PC-3 (cell line): ENCODE results near the gene TRABD2A. TPM values are rescaled to one million over a fixed set of nuclear protein-coding genes. Genes with fewer than 3 reads are reported as not detected.

Source experiments
- ATAC-seq: fragments of 200-7000 bp; cut with Tn5 transposase; 2 replicates; pipeline ENCODE4 v1.9.1; 2020; ENCODE audit warnings: mild to moderate bottlenecking, moderate library complexity
- BruUV-seq: library from RNA; stranded (reverse); fragments of 400-500 nt; replicated peaks from 2 replicates; lab custom pipeline; 2021; lab: Mats Ljungman, UMichigan
- CTCF ChIA-PET: fragments of 300-600 bp; sonication (Branson Sonifier 250); formaldehyde crosslinking; loops from one replicate; lab custom pipeline; 2022; ENCODE audit warnings: antibody characterized with exemption; lab: Charles Lee
- POLR2A ChIA-PET: fragments of 300-600 bp; sonication (Branson Sonifier 250); formaldehyde crosslinking; loops from one replicate; lab custom pipeline; 2022; ENCODE audit warnings: antibody characterized with exemption; ENCODE audit not compliant: unreplicated experiment; lab: Charles Lee
- DNase-seq: peaks from one replicate; pipeline ENCODE4 v3.0.0-alpha.2; 2015
- H2AFZ ChIP-seq: fragments of 300-600 bp; sonication (generic); 2 replicates; pipeline ENCODE4 v1.6.0; 2016; ENCODE audit warnings: antibody characterized with exemption, low read length
- H3F3A ChIP-seq: fragments of 300-600 bp; sonication (generic); one replicate; pipeline ENCODE4 v1.6.0; 2017; ENCODE audit warnings: antibody characterized with exemption, low read length, control low read depth, mild to moderate bottlenecking; ENCODE audit not compliant: unreplicated experiment
- H3K27ac ChIP-seq: fragments of 300-600 bp; sonication (generic); 2 replicates; pipeline ENCODE4 v1.5.1; 2016; ENCODE audit warnings: mild to moderate bottlenecking, low read length
- H3K27me3 ChIP-seq: fragments of 300-600 bp; sonication (generic); 2 replicates; pipeline ENCODE4 v1.6.1; 2016; ENCODE audit warnings: low read length, mixed read lengths
- H3K36me3 ChIP-seq: fragments of 300-600 bp; sonication (generic); 2 replicates; pipeline ENCODE4 v1.6.1; 2016; ENCODE audit warnings: low read depth, mixed run types, low read length, mixed read lengths
- H3K4me1 ChIP-seq: fragments of 300-600 bp; sonication (generic); 2 replicates; pipeline ENCODE4 v1.5.1; 2016; ENCODE audit warnings: low read length; ENCODE audit not compliant: insufficient read depth
- H3K4me2 ChIP-seq: fragments of 300-600 bp; sonication (generic); 2 replicates; pipeline ENCODE4 v1.6.0; 2016; ENCODE audit warnings: low read length
- H3K4me3 ChIP-seq: fragments of 300-600 bp; sonication (generic); 2 replicates; pipeline ENCODE4 v1.5.1; 2016; ENCODE audit warnings: mild to moderate bottlenecking, low read length, mixed read lengths
- H3K79me2 ChIP-seq: fragments of 300-600 bp; sonication (generic); 2 replicates; pipeline ENCODE4 v1.6.1; 2017; ENCODE audit warnings: low read length, mixed read lengths
- H3K9ac ChIP-seq: fragments of 300-600 bp; sonication (generic); 2 replicates; pipeline ENCODE4 v1.6.0; 2016; ENCODE audit warnings: mild to moderate bottlenecking, low read length
- H3K9me2 ChIP-seq: fragments of 300-600 bp; sonication (generic); replicated peaks from 2 replicates; pipeline ENCODE4 v1.6.1; 2016; ENCODE audit warnings: mixed run types, low read length, mixed read lengths
- H3K9me3 ChIP-seq: fragments of 300-600 bp; sonication (generic); 2 replicates; pipeline ENCODE4 v1.6.1; 2016; ENCODE audit warnings: low read length, mixed read lengths
- H4K20me1 ChIP-seq: fragments of 300-600 bp; sonication (generic); 2 replicates; pipeline ENCODE4 v1.6.1; 2016; ENCODE audit warnings: low read length, mixed read lengths
- EZH2 ChIP-seq: fragments of 300-600 bp; sonication (generic); IDR thresholded peaks from one replicate; pipeline ENCODE4 v1.6.1; 2017; ENCODE audit warnings: antibody characterized with exemption, mild to moderate bottlenecking, low read length; ENCODE audit not compliant: unreplicated experiment
- EZH2phosphoT487 ChIP-seq: fragments of 300-600 bp; sonication (generic); IDR thresholded peaks from 2 replicates; pipeline ENCODE4 v1.6.1; 2018; ENCODE audit warnings: mild to moderate bottlenecking, antibody characterized with exemption, low read length, borderline replicate concordance
- intact Hi-C: fragments of 100-400 bp; cut with micrococcal nuclease; formaldehyde crosslinking; loops from 2 replicates; pipeline ENCODE4 v1.9.0; 2023
- total RNA-seq: library from RNA; depleted of rRNA; stranded (reverse); fragments of >200 nt; gene quantifications from 2 replicates; pipeline ENCODE4 v1.2.3, GENCODE V29; 2014
- TF ChIP-seq, protein P1 (sequence below): fragments of 300-600 bp; sonication (generic); conservative IDR thresholded peaks from 2 replicates; pipeline ENCODE4 v1.5.1; 2017; ENCODE audit warnings: antibody characterized with exemption, low read depth, mild to moderate bottlenecking, low read length

Gene TRABD2A
- total RNA-seq, 1 experiment from 2014 or later: 2.0 TPM

DNA sequence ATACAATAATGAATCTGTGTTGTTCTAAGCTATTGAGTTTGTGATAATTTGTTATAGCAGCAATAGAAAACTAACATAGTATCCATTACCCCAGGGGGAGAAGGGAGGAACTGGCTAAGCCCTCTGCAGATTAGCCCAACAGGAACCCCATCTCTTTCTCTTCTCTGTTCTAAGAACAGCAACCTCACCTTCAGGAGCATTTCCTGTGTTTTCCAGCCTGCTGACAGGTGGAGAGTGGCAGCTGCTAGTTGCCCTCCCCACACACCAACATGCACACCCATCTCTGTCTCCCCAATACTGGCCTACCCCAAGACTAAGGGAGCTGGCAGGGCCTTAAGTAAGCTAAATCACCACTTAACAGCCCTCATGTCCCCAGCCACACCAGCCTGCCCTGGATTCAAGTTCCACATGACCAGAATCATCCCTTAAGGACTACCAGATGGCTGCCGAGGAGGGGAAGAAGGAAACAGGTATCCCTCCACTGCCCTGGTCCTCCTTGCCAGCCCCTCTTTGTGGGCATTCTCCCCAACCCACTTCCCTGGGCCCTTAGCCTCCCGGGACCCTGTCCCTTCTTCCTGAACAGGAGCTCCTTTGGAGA, 52.8 kb downstream of the TRABD2A start:
- Histone ChIP-seq H3K9me2 (no peaks in the 10 kb centered on the region), H3K9ac (no peak overlapping the region), H3K4me1 (no peaks in the 10 kb centered on the region), H2AFZ (no peak overlapping the region), H3K9me3 (no peaks in the 10 kb centered on the region), H3K79me2 (no peaks in the 10 kb centered on the region), H3K27me3 (peaks cover 17% of the 10 kb centered on the region; the same call in 1 of the 2 replicates), H3K4me3 (no peak overlapping the region), H3K4me2 (no peak overlapping the region), H3K36me3 (no peaks in the 10 kb centered on the region), H3K27ac (no peak overlapping the region), H3F3A (no peaks in the 10 kb centered on the region), H4K20me1 (no peaks in the 10 kb centered on the region)
- CTCF ChIA-PET: no interaction called here
- intact Hi-C loops: no loop called here
- TF ChIP-seq, protein P1, sequence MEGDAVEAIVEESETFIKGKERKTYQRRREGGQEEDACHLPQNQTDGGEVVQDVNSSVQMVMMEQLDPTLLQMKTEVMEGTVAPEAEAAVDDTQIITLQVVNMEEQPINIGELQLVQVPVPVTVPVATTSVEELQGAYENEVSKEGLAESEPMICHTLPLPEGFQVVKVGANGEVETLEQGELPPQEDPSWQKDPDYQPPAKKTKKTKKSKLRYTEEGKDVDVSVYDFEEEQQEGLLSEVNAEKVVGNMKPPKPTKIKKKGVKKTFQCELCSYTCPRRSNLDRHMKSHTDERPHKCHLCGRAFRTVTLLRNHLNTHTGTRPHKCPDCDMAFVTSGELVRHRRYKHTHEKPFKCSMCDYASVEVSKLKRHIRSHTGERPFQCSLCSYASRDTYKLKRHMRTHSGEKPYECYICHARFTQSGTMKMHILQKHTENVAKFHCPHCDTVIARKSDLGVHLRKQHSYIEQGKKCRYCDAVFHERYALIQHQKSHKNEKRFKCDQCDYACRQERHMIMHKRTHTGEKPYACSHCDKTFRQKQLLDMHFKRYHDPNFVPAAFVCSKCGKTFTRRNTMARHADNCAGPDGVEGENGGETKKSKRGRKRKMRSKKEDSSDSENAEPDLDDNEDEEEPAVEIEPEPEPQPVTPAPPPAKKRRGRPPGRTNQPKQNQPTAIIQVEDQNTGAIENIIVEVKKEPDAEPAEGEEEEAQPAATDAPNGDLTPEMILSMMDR: no peak
- TF ChIP-seq EZH2 (no peak), EZH2phosphoT487 (no peak)
- ATAC-seq: no peak
- POLR2A ChIA-PET: no interaction called here
- no TSS peak for BruUV-seq
- no peak for DNase-seq

DNA sequence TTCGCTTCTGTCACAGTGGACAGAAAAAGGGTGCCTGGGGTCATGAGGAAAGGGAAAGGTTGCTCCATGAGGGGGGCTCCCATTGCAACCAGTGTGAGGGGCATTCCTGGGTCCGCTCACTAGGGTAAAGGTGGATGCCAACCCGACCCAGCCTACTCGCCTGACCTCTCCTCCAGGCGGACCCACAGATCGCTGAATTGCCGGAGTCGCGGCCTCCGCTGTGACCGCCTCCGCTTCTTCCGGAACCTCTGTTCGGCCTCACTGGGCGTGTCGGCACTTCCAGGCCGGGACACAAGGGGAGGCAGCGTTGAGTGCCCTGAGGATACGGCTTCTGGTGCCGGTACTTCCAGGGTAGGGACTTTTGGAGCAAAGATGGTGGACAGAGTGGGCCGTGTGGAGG, 57.1 kb downstream of the TRABD2A start:
- H3K9me2 ChIP-seq: no peaks in the 10 kb centered on the region
- no peak overlapping the region for H2AFZ ChIP-seq
- TF ChIP-seq EZH2phosphoT487 (no peak), EZH2 (no peak)
- TF ChIP-seq, protein P1: no peak
- no TSS peak for BruUV-seq
- no peaks in the 10 kb centered on the region for H3K36me3 ChIP-seq
- no peak overlapping the region for H3K4me3 ChIP-seq
- no peak overlapping the region for H3K27ac ChIP-seq
- ATAC-seq (no peak), DNase-seq (no peak)
- H3K27me3 ChIP-seq: peaks cover 26% of the 10 kb centered on the region; the same call in 1 of the 2 replicates
- ChIA-PET CTCF (no interaction called here), POLR2A (interaction anchor here (0.6 kb wide), 1 partner anchor 308 kb away, joined by 6 read pairs; no protein-coding TSS in a partner anchor)
- no peak overlapping the region for H3K4me2 ChIP-seq
- no peaks in the 10 kb centered on the region for H3K79me2 ChIP-seq
- H3F3A ChIP-seq: no peaks in the 10 kb centered on the region
- intact Hi-C loops: no loop called here
- H4K20me1 ChIP-seq: no peaks in the 10 kb centered on the region
- no peaks in the 10 kb centered on the region for H3K9me3 ChIP-seq
- no peaks in the 10 kb centered on the region for H3K4me1 ChIP-seq
- H3K9ac ChIP-seq: no peak overlapping the region

DNA sequence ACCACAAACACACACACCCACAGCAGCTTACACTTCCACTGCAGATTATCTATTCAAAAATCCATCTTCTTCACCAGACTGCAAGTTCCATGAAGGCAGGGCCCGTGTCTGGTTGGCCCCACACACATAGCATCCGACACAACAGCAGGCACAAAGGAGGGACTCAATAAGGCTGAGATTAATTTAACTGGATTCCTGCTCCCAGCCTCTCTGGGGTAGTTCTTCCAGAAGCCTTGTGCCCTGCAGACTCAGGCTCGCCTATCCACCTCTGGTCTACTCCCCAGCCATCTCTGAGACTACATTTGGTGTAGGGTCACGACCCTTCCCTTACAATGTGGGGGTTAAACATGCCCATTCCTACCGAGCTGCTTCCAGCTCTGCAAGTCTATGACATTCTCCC, 57.7 kb downstream of the TRABD2A start:
- ChIA-PET CTCF (no interaction called here), POLR2A (no interaction called here)
- H3K9ac ChIP-seq: no peak overlapping the region
- H3F3A ChIP-seq: no peaks in the 10 kb centered on the region
- peaks cover 22% of the 10 kb centered on the region; the same call in 1 of the 2 replicates for H3K27me3 ChIP-seq
- H3K79me2 ChIP-seq: no peaks in the 10 kb centered on the region
- intact Hi-C loops: no loop called here
- BruUV-seq: no TSS peak
- no peak overlapping the region for H3K4me2 ChIP-seq
- no peak overlapping the region for H2AFZ ChIP-seq
- no peak overlapping the region for H3K4me3 ChIP-seq
- TF ChIP-seq, protein P1: no peak
- TF ChIP-seq EZH2 (no peak), EZH2phosphoT487 (no peak)
- ATAC-seq: no peak
- no peaks in the 10 kb centered on the region for H3K9me2 ChIP-seq
- no peak overlapping the region for H3K27ac ChIP-seq
- H3K4me1 ChIP-seq: no peaks in the 10 kb centered on the region
- H3K9me3 ChIP-seq: no peaks in the 10 kb centered on the region
- no peaks in the 10 kb centered on the region for H3K36me3 ChIP-seq
- H4K20me1 ChIP-seq: no peaks in the 10 kb centered on the region
- DNase-seq: no peak
